Subcutaneous adipose tissue (tissue), 4 donors: ENCODE data around the gene LLCFC1. TPM values are rescaled to one million over a fixed set of nuclear protein-coding genes. Genes with fewer than 3 reads are reported as not detected.

Experiments used
- total RNA-seq, 4 donors: library from RNA; depleted of rRNA; stranded (reverse); fragments of >200 nt; gene quantifications; one replicate each; pipeline ENCODE4 v1.1.0, GENCODE V29; 2016
- TF ChIP-seq, protein P1 (sequence below): fragments of 450-650 bp; IDR thresholded peaks from one replicate; pipeline ENCODE4 v1.5.1; 2016; ENCODE audit warnings: low read depth, mild to moderate bottlenecking, control low read depth, antibody characterized with exemption, moderate library complexity

LLCFC1 gene
- total RNA-seq, 4 donors from 2014 or later: not detected

DNA sequence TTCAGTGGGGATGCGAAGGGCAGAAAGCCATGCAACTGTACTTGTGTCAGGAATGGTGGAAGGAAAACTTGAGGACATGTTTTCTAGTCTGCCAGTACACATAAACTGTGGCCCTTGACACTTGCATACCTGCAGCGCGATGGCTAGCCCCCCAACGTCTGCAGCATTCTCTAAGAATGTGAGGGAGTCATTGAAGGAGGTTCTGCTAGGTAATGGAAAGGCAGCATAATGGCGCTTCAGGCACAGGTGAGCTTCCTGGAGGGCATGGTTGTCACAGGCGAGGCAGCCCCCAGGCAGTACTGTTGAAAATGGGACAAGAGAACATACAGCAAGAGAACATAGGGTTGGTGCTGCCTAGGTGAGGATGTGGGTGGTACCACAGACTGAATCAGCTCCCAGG is 3.5 kb downstream of the LLCFC1 start:
- TF ChIP-seq, protein P1, sequence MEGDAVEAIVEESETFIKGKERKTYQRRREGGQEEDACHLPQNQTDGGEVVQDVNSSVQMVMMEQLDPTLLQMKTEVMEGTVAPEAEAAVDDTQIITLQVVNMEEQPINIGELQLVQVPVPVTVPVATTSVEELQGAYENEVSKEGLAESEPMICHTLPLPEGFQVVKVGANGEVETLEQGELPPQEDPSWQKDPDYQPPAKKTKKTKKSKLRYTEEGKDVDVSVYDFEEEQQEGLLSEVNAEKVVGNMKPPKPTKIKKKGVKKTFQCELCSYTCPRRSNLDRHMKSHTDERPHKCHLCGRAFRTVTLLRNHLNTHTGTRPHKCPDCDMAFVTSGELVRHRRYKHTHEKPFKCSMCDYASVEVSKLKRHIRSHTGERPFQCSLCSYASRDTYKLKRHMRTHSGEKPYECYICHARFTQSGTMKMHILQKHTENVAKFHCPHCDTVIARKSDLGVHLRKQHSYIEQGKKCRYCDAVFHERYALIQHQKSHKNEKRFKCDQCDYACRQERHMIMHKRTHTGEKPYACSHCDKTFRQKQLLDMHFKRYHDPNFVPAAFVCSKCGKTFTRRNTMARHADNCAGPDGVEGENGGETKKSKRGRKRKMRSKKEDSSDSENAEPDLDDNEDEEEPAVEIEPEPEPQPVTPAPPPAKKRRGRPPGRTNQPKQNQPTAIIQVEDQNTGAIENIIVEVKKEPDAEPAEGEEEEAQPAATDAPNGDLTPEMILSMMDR: no peak

DNA sequence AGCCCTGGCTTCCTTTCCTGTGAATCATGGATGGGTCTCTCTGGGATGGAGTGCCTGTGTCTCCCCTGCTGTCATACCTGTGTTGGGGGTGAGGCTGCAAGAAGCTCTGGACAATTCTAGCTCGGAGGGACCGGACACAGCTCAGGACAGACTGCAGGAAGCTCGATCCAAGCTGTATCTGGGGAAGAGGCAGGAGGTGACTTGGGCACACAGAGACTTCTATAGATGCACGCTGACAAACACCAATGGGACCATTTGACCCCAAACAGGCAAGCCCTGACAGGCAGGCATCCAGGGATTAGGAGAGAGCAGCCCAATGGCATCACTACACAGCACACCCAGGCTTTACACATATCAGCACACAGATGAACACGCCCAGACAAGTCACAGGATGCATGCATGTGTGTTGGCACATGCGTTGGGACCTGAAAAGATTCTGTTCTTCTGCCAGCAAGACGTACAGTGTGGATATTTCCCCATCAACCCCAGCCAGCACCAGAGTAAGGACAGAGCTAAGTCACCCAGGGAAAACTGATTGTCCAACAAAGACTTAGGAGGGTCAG is 4.5 kb downstream of the LLCFC1 start:
- TF ChIP-seq, protein P1: no peak

DNA sequence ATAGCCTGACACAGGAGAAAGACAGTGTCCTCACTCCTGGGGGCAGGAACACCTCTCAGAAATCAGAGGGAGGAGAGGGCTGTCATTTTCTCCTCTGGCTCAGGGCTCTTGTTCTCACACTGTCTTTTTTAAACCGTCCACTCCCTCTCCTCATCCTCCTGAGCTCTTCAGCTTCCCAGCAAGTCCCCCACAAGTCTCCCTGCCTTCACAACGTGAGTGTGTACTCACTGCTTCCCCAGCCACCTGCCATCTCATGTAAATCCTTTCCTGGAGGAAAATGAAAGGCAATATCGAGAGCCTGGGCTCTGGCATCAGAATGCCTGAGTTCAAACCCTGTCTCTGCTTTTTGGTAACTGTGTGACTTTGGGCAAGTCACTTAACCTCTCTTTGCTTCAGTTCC is 5.7 kb downstream of the LLCFC1 start:
- TF ChIP-seq, protein P1: no peak

DNA sequence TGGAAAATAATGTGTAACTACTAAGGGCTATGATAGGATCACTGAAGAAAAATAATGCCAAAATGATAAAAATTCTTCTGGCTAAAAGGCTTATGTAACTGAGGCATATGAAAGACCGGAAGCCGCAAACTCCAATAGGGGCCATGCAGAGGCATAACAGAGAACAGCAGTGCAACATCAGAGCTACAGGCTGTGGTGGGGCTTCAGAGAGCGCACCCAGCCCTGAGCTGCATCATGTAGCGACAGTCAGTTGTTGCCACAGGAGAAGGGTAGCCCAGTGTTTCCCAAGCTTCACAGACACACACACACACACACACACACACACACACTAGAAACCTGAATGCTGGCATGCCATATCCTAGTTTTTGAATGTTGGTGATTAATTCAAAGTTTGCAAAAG is 9.3 kb downstream of the LLCFC1 start:
- TF ChIP-seq, protein P1: no peak

DNA sequence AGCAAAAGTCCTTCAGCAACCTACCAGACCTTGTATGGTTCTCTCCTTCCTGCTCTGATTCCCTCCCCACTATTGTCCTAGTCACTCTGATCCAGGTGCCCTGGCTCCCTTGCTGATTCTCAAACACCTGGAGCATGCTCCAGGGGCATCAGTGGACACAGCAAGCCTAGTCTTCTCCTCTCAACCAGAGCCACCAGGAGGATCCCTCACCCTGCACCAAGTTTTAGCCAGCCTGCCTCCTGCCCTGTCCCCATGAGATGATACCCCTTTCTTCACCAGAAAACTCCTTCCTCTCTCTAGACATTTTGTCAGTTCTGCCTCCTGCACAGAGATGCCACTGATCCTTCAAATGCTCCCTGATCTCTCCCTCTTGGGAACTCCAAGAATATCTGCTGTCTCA is 11.0 kb downstream of the LLCFC1 start:
- TF ChIP-seq, protein P1: no peak

DNA sequence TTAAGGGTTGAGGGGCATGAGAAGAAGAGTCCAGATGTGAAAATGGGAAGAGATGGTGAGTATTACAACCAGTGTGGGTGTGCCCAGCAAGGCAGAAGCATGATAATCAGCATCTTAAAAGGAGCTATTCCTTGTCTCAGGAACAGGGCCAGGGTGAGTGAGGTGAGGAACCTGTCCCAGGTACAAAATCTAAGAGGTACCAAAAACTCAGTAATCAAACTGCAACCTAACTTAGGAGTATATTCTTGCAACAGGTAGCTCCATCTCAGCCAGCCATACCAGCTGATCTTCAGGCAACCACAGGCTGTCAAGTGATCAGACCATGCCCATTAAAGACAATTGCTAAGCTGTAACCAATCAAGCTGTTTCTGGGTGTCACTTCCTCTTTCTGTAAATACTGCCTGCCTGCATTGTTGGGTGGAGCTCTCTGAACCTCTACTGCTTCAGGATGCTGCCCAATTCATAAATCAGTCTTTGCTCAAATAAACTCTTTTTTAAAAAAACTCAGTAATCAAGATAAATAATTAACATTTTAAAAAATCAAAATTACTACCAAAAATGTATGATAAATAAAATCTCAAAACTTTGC is 15.5 kb downstream of the LLCFC1 start:
- TF ChIP-seq, protein P1: no peak

DNA sequence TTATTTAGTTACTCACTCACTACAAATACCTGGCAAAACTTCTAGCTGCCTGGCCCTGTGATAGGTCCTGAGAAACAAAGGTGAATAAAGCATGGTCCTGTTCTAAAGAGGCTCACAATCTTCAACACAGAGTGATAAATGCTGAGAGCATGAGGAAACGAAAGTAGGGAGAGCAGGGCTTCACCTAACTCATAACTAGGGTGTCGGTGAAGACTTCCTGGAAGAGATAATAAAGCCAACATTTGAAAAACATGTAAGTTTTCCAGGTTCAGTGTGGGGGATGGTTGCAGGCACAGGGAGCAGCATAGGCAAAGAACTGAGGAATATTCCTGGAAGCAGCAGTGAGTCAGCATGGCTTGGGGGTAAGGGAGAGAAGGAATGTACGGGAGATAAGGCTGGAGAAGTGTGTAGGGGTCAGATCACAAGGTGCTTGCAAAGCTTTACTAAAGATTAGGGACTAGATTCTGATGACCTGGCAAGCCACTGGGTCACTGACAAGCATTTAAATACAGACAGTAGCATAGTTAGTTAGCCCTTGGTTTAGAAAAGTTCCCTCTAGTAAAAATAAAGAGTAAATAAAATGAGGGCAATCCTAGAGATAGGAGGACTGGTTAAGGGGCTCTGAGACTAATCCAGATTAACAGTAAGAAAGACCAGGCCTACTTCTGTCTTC is 17.8 kb downstream of the LLCFC1 start:
- TF ChIP-seq, protein P1: no peak
